ENCODE measurements around the gene THYN1. TPM values are rescaled to one million over a fixed set of nuclear protein-coding genes. Genes with fewer than 3 reads are reported as not detected.

THYN1 gene
- total RNA-seq, 1 experiment from 2014 or later: 97.0 TPM

- H3K4me1 ChIP-seq (ENCODE audit: insufficient read depth, low read length): no peaks in the 10 kb centered on the region
- no peak overlapping the region for H4K8ac ChIP-seq (replicated peaks; ENCODE audit: insufficient read length, low read depth, low read length)
- no peak overlapping the region for H3K14ac ChIP-seq (ENCODE audit: insufficient read depth, low read length)
- H3K27ac ChIP-seq (ENCODE audit: insufficient read length, low read depth, low read length): no peak overlapping the region
- no peaks in the 10 kb centered on the region for H4K20me1 ChIP-seq (ENCODE audit: control insufficient read depth, insufficient read depth, insufficient read length)
- no peak overlapping the region for H3K18ac ChIP-seq (ENCODE audit: insufficient read length, low read depth, low read length)
- no peaks in the 10 kb centered on the region for H3K4me1 Mint-ChIP-seq
- no peak overlapping the region for H3T11ph ChIP-seq (ENCODE audit: low read length)
- H3K56ac ChIP-seq (ENCODE audit: insufficient read length, low read depth, low read length): no peak overlapping the region
- no peak overlapping the region for H2BK5ac ChIP-seq (ENCODE audit: insufficient read length, low read length)
- no peaks in the 10 kb centered on the region for H3K9me3 Mint-ChIP-seq
- H2AK5ac ChIP-seq (ENCODE audit: insufficient read length, low read length): no peak overlapping the region
- H3K79me1 ChIP-seq (ENCODE audit: insufficient read depth, low read depth, low read length, poor library complexity, severe bottlenecking): peaks cover 8% of the 10 kb centered on the region
- H3K79me2 ChIP-seq (ENCODE audit: insufficient read depth, low read length): peaks cover 5% of the 10 kb centered on the region; the same call in 1 of the 2 replicates
- no peak for TF ChIP-seq CTCF (conservative IDR thresholded peaks at IDR 0.05)
- H2BK120ac ChIP-seq (ENCODE audit: low read depth, low read length, poor library complexity, severe bottlenecking): no peak overlapping the region
- no peak overlapping the region for H2AFZ ChIP-seq (ENCODE audit: low read length)
- no peak for DNase-seq
- H2BK12ac ChIP-seq (ENCODE audit: insufficient read length, low read depth, low read length): no peak overlapping the region
- WGBS (ENCODE audit: extremely low coverage, insufficient read length, low lambda C conversion rate): no CpG with 5 or more reads among the region's 7 CpGs
- no peak overlapping the region for H3K4ac ChIP-seq (ENCODE audit: low read depth, low read length)
- no peak overlapping the region for H2BK20ac ChIP-seq (ENCODE audit: low read depth, low read length, poor library complexity, severe bottlenecking)
- H3K27me3 Mint-ChIP-seq (ENCODE audit: low read depth): no peaks in the 10 kb centered on the region
- H3K9ac ChIP-seq (ENCODE audit: extremely low read depth, insufficient read length, low read length): no peak overlapping the region
- H3K36me3 Mint-ChIP-seq (ENCODE audit: insufficient read depth in 1 of 3, low read depth in 3 of 3): peaks cover 11 to 70% (median 46%) of the 10 kb centered on the region in 3 experiments; a peak in 6 of 7 replicates
- H3K9me3 ChIP-seq (ENCODE audit: control insufficient read depth, low read depth, low read length): no peaks in the 10 kb centered on the region
- no peak overlapping the region for H4K5ac ChIP-seq (ENCODE audit: insufficient read length, low read depth, low read length)
- H4K91ac ChIP-seq (ENCODE audit: insufficient read length, low read depth, low read length): no peak overlapping the region
- no peak overlapping the region for H3K27ac Mint-ChIP-seq
- H2BK15ac ChIP-seq (ENCODE audit: low read depth, low read length): no peak overlapping the region
- no peaks in the 10 kb centered on the region for H3K27me3 ChIP-seq (ENCODE audit: insufficient read depth, low read length)
- no peaks in the 10 kb centered on the region for H3K23me2 ChIP-seq (ENCODE audit: insufficient read length, low read depth, low read length, poor library complexity, severe bottlenecking)
- H3K23ac ChIP-seq (ENCODE audit: insufficient read length, low read depth, low read length): no peak overlapping the region
- no peak overlapping the region for H3K4me3 Mint-ChIP-seq
- no peak overlapping the region for H3K4me2 ChIP-seq (ENCODE audit: insufficient read depth, insufficient read length, low read length)
These were observed 37.3 kb downstream of the THYN1 start for GRCh38 chr11:134215836-134216235.

All from H9 (cell line).